HG02571 (cell line): Measurements from ENCODE around the gene UGT1A8.
"Not testable (repeated sequence)": the region's sequence is repeated elsewhere in the genome, so short reads cannot be mapped to it uniquely, and the experiment has no call there.

Experiments
- ATAC-seq: cut with Tn5 transposase; IDR thresholded peaks from one replicate; pipeline ENCODE4 v1.9.1; 2021; ENCODE audit warnings: mild to moderate bottlenecking, moderate library complexity; ENCODE audit not compliant: unreplicated experiment

The UGT1A8 gene

DNA sequence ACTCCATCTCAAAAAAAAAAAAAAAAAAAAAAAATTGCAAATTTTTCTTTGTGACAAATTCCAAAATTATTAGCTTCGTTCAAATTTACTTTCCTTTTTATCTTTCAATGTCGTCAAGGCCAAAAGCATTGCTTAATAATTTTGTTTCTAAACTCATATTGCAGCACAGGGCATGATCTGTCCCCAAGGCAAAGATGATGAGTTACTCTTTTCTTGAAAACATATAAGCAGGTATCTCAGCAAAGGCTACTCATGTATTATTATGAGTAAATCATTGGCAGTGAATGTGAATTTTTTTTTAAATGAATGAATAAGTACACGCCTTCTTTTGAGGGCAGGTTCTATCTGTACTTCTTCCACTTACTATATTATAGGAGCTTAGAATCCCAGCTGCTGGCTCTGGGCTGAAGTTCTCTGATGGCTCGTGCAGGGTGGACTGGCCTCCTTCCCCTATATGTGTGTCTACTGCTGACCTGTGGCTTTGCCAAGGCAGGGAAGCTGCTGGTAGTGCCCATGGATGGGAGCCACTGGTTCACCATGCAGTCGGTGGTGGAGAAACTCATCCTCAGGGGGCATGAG is 64.2 kb downstream of the UGT1A8 start, which contains the start of gene UGT1A7:
Gene UGT1A7, plus strand, starts transcription at position 381 of the 579 bp plus-strand sequence. Its CDS starts 37 bp downstream, at position 418.
- no peak for ATAC-seq

GRCh38 chr2:233684640-233685039 is 67.2 kb downstream of the UGT1A8 start:
- no peak for ATAC-seq

- ATAC-seq, result no peak
These were observed 69.5 kb downstream of the UGT1A8 start for GRCh38 chr2:233686928-233687327.

GRCh38 chr2:233688341-233688740 is 70.9 kb downstream of the UGT1A8 start:
- no peak for ATAC-seq

DNA sequence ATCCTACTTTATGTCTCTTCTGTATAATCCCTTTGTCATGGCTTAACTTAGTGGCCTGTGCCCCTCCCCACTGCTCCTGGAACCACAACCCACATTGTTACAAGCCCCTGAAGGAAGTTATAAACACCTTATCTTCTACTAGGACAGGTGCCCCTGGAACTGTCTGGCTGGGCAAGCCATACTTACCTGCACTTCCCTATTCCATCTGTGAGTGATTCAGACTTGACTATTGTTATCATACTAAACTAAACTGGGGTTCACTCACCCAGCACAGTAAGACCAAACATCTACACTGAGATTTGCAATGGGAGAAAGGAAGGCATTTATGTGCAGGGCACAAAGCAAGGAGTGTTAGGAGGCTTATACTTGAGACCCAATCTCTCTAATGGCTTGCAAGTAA is 71.6 kb downstream of the UGT1A8 start:
- ATAC-seq, result no peak

DNA sequence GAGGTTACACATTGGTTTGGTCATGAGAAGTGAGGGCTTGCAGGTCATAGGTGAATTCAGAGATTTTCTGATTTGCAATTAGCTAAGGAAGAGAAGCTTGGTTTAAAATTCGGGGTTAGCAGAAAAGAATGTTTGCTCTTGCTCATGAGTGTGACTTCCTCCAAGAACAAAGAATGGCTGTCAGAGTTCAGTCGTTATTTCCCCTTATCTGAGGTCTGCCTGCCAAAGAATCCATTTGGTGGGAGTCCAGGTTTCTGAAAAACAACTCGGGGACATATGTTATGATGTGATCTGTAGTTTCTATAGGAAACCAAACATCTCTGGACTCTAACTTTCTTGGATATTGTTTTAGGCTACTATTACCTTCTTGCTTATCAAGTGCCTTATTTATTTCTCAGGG is 72.1 kb downstream of the UGT1A8 start:
- no peak for ATAC-seq

- ATAC-seq, result no peak
These were observed 73.0 kb downstream of the UGT1A8 start for GRCh38 chr2:233690444-233690843.

DNA sequence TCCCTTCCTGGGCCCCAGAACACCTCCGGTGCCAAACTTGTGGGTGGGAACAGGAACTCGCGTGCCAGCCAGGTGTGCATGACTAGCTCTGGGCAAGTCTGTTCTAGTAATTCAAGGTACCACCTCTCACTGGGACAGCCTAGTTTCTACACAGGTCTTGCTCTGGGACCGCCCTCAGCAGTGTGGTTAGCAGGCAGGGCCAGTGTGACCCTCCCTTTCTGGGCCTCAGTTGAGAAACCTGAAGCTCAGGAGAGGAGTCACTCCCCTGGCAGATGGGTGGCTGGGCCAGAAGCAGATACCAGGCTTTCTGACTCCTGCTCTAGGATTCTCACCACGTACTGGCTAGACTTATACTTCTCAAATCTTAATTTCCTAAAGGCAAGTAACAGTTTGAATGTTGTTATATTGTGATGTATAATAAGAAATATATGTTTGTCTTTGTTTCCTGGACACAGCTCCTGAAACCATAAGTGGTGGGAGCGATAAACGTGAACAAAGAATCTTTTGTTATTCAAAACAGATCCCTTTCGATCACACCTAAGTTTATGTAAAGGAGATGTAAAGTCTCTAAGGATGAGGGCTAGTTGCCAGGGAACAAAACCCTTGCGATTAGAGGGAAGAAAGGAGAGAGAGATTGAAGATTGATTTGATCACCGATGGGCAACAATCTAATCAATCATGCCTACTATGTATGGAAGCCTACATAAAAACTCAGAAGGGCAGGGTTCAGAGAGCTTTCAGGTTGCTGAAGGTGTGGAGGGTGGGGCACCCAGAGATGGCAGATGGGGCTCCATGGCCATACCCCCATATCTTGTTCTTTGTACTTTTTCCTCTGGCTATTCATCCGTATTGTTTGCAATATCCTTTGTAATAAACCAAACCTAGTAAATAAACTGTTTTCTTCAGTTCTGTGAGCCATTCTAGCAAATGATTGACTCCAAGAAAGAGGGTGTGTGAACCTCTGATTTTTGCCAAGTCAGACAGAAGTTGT is 74.3 kb downstream of the UGT1A8 start:
- ATAC-seq, result no peak

GRCh38 chr2:233692648-233693047 is 75.2 kb downstream of the UGT1A8 start, which contains the start of gene UGT1A6:
UGT1A6 (plus strand) TSS chr2:233692890; CDS start chr2:233693005, 115 bp downstream.
- ATAC-seq, result no peak

GRCh38 chr2:233693963-233694362 is 76.5 kb downstream of the UGT1A8 start:
- ATAC-seq, result no peak

DNA sequence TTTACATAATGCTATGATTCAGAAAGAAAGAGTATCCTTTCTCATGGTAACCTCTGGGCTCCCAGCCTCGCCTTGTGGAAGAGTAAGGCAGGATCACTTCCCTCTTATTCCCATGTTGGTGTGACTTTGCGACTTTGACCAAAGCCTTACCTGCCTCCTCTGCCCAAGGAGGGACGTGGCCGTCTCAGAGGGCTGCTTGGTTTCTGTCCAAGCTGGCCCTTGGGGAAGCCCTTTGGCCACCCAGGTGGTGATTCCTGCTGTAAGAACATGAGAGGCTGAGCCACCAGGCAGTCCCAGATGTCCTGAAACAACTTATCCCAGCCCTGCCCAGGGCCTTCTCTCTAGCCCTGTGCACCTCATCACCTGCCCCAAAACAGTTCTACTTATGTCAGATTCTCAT is 81.3 kb downstream of the UGT1A8 start:
- no peak for ATAC-seq

- ATAC-seq, result no peak
These were observed 82.1 kb downstream of the UGT1A8 start for GRCh38 chr2:233699424-233700027.

DNA sequence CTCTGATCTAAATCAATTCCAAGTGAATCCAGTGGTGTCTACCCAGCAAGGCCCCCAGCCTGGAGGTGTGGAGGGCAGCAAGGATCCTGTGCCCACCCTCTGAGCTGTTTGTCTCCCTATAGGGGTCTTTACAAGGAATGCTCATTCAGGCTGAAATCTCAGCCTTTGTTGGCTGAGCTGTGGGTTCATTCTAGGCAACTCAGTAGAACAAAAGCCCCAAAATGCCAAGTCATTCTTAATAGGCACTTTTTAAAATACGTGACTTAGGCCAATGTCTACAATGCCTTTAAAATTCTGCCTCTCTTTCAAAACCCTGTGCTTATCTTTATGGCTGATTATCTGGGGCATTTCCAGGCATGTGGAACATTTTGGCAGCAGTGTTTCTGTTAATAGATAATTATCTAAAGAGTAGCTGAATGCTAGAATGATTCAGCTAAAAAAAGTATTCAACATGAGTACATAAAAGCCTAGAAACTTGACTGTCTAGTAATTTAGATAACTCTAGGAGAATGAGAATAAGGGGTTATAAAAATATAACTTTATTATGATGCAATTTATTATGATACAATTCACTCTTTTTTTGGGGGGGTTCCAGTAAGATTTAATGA is 82.7 kb downstream of the UGT1A8 start:
- ATAC-seq, result no peak

GRCh38 chr2:233700842-233701241 is 83.4 kb downstream of the UGT1A8 start:
- ATAC-seq, result not testable (repeated sequence)

DNA sequence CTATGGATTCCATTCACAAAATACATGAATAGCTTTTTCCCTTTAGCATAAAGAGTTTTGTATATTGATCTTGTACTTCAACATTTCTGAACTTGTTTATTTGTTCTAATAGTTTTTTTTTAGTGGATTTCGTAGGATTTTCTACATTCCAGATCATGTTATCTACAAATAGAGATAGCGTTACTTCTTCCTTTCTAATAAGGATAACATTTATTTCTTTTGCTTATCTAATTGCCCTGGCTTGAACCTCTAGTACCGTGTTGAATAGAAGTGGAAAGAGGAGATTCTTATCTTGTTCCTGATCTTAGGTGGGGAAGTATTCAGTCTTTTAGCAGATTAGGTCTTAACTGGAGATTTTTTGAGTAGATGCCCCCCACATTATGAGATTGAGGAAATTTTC is 84.8 kb downstream of the UGT1A8 start:
- ATAC-seq, result no peak

DNA sequence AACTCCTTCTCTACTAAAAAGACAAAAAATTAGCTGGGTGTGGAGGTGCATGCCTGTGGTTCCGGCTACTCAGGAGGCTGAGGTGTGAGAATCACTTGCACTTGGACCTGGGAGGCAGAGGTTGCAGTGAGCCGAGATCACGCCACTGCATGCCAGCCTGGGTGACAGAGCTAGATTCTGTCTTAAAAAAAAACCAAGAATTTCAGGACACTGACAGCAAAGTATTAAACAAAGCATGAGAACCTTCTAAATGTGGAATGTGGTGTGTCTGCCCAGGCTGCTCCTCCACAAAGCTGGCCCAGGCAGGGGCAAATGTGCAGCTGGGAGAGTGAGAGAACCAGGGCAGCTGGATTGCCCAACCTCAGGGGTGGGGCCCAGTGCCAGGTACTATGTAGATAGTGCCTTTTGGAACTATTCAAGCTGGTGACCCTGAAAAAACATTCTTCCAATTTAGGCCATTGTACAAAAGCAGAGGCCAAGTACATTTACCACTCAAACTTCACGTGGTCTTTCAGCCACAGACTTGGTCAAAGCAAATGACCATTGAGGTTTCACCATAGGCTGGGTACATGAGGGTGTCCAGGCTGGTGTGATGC is 88.6 kb downstream of the UGT1A8 start:
- no peak for ATAC-seq

- no peak for ATAC-seq
These were observed 89.3 kb downstream of the UGT1A8 start for GRCh38 chr2:233706720-233707119.

- no peak for ATAC-seq
These were observed 90.7 kb downstream of the UGT1A8 start for GRCh38 chr2:233707940-233708644.

DNA sequence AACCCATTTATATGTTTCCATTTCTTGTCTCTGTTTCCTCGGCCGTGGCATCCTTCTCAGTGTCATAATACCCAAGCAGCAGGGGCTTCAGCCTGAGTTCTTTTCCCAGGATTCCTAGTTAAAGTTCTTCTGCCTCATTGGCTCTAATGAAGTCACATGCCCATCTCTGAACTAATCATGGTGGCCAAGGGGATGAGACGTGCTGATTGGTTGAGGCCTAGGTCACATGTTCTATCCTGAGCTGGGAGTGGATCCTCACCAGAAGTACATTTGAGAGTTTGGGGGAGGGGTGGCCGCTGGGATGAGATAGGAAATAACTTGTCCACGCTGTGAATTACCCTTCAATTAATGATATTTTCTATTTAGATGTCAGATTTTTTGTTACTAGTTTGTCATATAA is 91.5 kb downstream of the UGT1A8 start:
- ATAC-seq, result no peak
